GM19351 (cell line): Measurements from ENCODE around the gene OVOL3.
"Not testable (repeated sequence)": the region's sequence is repeated elsewhere in the genome, so short reads cannot be mapped to it uniquely, and the experiment has no call there.

Experiments used
- ATAC-seq: cut with Tn5 transposase; IDR thresholded peaks from one replicate; pipeline ENCODE4 v1.9.1; 2021; ENCODE audit warnings: mild to moderate bottlenecking, moderate library complexity; ENCODE audit not compliant: unreplicated experiment

Gene OVOL3

GRCh38 chr19:36125557-36125956 is 14.6 kb downstream of the OVOL3 start:
- ATAC-seq, result no peak

DNA sequence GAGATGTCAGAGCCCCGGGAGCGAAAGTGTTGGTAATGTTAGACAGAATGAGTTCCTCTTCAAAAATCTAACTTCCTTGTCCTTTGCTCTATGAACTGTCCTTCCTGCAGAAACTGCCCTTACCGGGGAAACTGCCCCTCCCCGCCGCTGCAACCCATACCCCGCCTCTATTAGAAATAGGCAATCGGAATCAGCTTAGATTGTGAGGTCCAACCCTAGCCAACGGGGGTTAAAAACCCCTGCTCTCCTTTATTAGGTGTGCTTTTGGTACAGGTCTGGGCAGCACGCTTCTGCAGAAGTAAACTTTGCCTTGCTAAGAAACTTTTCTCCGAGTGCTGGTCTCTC is 17.4 kb downstream of the OVOL3 start:
- peak; percentile 11 for ATAC-seq

GRCh38 chr19:36131221-36131620 is 20.3 kb downstream of the OVOL3 start:
- ATAC-seq, result not testable (repeated sequence)

DNA sequence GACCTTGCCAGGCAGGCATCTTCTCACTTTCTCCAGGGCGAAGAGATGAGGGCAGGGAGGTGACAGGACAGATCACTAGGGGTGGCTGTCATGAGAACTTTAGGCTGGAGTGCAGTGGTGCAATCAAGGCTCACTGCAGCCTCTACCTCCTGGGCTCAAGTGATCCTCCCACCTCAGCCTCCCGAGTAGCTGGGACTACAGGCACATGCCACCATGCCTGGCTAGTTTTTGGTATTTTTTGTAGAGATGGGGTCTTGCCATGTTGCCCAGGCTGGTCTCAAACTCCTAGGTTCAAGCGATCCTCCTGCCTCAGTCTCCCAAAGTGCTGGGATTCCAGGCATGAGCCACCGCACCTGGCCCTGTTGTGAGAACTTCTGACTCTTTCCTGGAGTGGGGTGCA is 23.9 kb downstream of the OVOL3 start:
- not testable (repeated sequence) for ATAC-seq

GRCh38 chr19:36136964-36137686 is 26.2 kb downstream of the OVOL3 start:
- ATAC-seq, result no peak

DNA sequence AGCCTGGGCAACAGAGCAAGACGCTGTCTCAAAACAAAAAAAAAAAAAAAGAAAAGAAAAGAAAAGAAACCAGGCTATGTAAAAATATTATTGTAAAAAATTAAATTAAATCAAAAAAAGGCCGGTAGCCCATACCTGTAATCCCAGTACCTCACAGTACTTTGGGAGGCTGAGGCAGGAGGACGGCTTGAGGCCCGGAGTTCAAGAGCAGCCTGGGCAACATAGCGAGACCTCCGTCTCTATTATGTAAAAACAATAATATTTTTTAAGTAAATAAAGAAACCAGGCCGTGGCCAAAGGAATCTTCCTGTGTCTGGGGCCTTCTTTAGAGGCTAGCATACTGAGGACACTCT is 28.2 kb downstream of the OVOL3 start:
- no peak for ATAC-seq

DNA sequence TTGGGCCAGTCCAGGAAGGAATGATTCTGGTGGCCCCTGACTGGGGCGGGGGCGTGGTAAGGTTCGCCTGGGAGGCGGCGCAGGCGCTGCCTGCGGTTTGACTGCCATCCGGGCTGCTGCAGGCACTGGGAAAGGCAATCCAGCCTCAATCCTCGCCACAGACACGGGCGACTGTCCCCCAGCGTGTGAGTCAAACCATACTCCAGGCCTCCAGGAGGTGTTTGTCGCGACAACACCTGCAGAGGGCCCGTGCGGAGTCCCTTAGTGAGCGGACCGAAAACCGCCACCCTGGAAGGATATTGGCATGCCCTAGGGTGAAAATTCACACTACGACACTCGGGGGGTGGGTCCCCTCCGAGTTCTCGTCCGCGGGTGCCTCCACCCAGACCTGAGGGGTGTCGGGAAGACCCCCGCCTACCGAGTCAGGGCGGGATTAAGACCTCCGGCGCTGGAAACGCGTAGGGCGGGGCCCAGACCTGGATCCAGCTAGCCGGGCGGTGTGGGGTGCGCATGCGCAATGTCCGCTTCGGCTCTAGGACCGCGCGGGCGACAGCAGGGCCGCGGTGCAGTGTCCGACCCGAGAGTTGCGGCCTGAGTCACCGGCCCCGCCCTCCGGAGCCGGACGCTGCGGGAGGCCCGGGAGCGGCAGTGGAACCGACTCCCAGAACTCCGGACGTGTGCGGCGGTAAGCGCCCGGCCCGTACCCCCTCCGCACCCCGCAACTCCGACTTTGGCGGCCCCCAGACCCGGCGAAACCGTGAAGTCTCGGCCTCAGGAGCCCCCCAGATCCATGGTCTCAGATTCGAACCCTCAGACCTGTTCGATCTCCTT is 28.7 kb downstream of the OVOL3 start, which contains the start of gene CAPNS1:
TSS of gene CAPNS1 (plus strand) at position 594 of the 831 bp plus-strand sequence. CDS start 946 bp downstream, outside the sequence.
- ATAC-seq, result peak; percentile 77

DNA sequence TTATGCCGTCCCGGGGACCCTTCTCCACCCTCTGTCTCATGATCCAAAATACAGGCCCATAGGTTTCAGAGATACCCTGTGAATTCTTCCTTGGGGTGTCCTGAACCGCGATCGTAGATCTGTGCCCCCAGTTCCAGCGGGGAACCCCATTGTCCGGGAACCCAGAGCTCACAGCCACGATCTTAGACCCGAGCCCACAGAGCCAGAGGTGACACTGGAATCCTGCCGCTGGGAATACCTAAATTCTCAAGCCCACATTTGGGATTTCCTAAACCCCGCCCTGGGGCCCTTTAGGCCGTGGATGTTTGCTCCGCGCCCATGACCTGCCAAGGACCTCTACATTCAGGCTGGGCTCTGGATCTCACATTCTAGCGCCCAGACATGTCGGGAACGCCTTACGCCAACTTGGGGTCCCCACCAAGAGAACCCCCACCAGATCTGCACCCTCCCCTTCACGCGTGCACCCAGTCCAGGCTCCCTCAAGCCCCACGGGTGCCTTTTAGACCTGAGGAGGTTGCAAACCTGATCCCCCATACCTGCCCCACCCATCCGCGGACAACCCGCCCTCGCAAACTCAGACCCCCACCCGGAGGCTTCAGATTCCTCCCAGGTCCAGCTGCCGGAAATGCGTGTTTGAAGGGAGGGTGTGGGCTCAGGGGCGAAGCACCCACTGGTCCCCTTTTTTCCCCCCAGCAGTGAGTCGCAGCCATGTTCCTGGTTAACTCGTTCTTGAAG is 29.5 kb downstream of the OVOL3 start:
- ATAC-seq, result peak; percentile 14

- peak; percentile 56 for ATAC-seq
Measured at GRCh38 chr19:36141039-36141927, 30.3 kb downstream of the OVOL3 start.

DNA sequence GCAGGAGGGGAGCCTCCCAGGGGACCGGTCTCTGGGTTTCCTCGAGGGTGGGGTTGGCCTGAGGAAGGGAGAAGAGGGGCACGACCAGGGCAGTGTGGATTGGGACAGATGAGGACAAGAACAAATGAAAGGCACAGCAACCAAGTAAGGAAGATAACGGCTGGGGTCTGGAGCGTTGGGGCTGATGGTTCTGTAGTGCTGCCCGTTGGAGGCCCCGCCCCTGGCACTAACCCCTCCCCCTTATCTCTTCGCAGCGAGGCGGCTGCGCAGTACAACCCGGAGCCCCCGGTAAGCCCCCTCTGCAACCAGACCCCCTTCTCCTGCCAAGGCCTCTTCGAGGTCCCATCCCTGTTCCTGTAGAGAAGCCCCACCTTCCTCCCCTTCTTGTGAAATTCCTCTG is 31.1 kb downstream of the OVOL3 start:
- ATAC-seq, result no peak

GRCh38 chr19:36142496-36142895 is 31.6 kb downstream of the OVOL3 start:
- ATAC-seq, result no peak

GRCh38 chr19:36144624-36145023 is 33.7 kb downstream of the OVOL3 start:
- no peak for ATAC-seq

DNA sequence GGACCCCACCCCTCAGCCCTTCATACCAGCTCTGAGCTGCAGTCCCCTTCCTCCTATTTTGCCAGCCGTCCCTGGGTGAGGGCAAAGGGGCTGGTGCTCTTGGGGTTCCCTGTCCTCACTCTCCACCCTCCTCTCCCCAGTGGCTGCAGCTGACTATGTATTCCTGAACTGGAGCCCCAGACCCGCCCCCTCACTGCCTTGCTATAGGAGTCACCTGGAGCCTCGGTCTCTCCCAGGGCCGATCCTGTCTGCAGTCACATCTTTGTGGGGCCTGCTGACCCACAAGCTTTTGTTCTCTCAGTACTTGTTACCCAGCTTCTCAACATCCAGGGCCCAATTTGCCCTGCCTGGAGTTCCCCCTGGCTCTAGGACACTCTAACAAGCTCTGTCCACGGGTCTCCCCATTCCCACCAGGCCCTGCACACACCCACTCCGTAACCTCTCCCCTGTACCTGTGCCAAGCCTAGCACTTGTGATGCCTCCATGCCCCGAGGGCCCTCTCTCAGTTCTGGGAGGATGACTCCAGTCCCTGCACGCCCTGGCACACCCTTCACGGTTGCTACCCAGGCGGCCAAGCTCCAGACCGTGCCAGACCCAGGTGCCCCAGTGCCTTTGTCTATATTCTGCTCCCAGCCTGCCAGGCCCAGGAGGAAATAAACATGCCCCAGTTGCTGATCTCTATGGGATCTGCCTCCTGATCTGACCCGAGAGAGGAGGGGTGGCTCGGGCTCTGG is 38.9 kb downstream of the OVOL3 start:
- ATAC-seq, result no peak

- ATAC-seq, result no peak
Measured at GRCh38 chr19:36150586-36150985, 39.6 kb downstream of the OVOL3 start.

DNA sequence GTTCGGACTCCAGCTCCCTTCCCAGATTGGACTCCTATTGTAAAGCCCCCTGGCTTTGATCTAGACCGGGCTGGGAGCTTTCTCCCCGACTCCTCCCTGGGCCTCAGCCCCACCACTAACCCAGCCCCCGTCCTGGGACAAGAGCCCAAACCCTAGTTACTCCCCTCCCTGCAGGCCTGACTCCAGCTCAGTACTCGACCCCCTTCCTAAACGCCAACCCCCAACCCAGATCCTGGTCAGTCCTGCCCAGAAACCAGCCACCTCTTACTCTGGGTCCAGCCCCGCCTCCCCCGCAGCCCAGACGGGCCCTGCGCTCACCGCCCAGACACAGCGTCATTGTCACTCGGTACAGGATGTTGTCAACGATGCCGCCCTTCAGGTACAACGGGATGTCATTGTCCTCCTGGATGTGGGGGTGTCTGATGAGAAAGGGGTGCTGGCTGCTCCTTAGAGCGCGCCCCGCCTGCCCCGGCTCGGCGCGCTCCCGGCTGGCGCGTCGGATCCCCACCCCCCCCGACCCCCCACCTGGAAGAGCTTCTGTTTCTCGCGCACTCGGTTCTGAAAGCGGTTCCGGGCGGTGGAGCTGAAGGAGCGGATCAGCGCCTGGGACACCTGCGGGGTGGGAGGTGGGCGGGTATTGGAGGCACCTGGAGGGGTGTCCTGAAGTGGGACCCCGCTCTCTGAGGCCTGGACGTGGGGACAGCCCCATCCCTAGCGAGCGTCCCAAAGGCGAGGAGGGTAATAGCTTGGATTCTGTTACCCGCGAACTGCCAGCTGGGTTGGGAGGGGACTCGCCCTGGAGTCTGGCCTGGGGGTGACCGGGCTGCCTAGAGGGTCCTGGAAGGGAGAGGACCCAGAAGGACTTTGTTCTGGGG is 40.4 kb downstream of the OVOL3 start:
- ATAC-seq, result no peak

DNA sequence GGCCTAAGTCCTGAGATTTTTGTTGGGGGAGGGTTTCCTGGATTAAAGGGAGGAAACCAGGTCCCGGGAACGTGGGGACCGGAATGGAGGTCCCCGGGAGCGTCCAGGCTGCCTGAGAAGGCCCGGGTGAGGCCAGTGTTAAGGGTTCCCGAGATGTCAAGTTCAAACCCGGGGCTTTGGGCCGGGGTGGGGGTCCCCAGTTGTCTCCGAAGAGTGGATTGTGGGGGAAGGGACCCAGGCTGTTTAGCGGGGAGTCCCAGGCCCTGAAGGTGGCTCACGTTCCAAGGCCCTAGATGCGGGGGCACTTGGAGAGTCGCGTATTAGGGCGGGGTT is 41.0 kb downstream of the OVOL3 start:
- no peak for ATAC-seq

- ATAC-seq, result no peak
Measured at GRCh38 chr19:36152352-36153091, 41.6 kb downstream of the OVOL3 start, which contains the start of gene COX7A1. TSS of gene COX7A1 (minus strand) at chr19:36152447. CDS start at chr19:36152407, 40 bp downstream.

DNA sequence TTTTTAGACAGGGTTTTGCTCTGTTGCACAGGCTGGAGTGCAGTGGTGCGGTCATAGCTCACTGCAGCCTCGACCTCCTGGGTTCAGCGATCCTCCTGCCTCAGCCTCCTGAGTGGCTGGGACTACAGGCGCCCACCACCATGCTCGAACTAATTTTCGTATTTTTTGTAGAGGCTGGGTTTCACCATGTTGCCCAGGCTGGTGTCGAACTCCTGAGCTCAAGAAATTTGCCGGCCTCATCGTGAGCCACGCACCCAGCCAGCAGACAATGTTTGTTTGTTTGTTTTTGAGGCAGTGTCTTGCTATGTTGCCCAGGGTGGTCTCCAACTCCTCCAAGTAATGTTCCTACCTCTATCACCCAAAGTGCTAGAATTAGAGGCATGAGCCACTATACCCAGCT is 42.2 kb downstream of the OVOL3 start:
- ATAC-seq, result no peak
